ENCODE results near the gene TMEM233.
"Not testable (repeated sequence)": the region's sequence is repeated elsewhere in the genome, so short reads cannot be mapped to it uniquely, and the experiment has no call there.

TMEM233 gene

GRCh38 chr12:119652665-119653064, 59.1 kb downstream of the TMEM233 start:
- H3K4me3 ChIP-seq (ENCODE audit: low read length), result no peak overlapping the region
- no peak for DNase-seq (ENCODE audit: low read depth)
- TF ChIP-seq, protein P1, sequence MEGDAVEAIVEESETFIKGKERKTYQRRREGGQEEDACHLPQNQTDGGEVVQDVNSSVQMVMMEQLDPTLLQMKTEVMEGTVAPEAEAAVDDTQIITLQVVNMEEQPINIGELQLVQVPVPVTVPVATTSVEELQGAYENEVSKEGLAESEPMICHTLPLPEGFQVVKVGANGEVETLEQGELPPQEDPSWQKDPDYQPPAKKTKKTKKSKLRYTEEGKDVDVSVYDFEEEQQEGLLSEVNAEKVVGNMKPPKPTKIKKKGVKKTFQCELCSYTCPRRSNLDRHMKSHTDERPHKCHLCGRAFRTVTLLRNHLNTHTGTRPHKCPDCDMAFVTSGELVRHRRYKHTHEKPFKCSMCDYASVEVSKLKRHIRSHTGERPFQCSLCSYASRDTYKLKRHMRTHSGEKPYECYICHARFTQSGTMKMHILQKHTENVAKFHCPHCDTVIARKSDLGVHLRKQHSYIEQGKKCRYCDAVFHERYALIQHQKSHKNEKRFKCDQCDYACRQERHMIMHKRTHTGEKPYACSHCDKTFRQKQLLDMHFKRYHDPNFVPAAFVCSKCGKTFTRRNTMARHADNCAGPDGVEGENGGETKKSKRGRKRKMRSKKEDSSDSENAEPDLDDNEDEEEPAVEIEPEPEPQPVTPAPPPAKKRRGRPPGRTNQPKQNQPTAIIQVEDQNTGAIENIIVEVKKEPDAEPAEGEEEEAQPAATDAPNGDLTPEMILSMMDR (conservative IDR thresholded peaks at IDR 0.05; ENCODE audit: low read depth, low read length), result no peak

- not testable (repeated sequence) for H3K4me3 ChIP-seq (ENCODE audit: low read length); DNase-seq (ENCODE audit: low read depth)
These were observed 63.4 kb downstream of the TMEM233 start for GRCh38 chr12:119657001-119657400.

DNA sequence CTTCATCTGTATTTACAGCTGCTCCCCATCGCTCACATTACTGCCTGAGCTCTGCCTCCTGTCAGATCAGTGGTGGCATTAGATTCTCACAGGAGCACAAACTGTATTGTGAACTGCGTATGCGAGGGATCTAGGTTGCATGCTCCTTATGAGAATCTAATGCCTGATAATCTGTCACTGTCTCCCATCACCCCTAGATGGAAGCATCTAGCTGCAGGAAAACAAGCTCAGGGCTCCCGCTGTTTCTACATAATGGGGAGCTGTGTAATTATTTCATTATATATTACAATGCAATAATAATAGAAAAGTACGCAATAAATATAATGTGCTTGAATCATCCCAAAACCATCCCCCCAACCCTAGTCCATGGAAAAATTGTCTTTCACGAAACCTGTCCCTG, 64.6 kb downstream of the TMEM233 start:
- not testable (repeated sequence) for DNase-seq (ENCODE audit: low read depth); H3K4me3 ChIP-seq (ENCODE audit: low read length)

DNA sequence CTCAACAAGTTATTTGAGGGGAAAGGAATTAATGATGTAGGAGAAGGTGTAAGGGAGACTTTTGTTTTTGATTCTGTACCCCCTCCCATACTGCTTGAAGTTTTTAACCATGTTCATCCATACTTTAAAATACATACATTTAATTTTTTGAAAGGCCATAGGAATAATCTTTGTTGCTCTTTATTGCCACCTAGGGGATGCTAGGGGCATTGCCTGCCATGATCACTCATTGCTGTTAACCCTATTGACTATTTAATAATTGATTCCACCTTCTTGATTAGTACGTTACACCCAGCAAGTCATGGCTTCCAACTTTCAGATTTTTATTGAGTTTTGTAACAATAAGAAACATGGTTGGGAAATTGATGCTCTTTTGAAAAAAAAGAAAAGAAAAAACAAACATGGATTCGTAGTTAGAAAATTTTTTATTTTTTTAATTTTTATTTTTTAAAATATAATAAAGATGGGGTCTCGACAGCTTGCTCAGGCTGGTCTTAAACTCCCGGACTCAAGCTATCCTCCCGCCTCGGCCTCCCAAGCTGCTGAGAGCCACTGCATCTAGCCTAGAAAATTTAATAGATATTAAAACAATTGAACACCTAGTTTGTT, 65.8 kb downstream of the TMEM233 start:
- TF ChIP-seq, protein P1 (conservative IDR thresholded peaks at IDR 0.05; ENCODE audit: low read depth, low read length), result peak; percentile 96
- H3K4me3 ChIP-seq (ENCODE audit: low read length), result no peak overlapping the region
- no peak for DNase-seq (ENCODE audit: low read depth)

- TF ChIP-seq, protein P1 (conservative IDR thresholded peaks at IDR 0.05; ENCODE audit: low read depth, low read length), result no peak
- H3K4me3 ChIP-seq (ENCODE audit: low read length), result no peak overlapping the region
- no peak for DNase-seq (ENCODE audit: low read depth)
These were observed 66.5 kb downstream of the TMEM233 start for GRCh38 chr12:119660076-119660475.

DNA sequence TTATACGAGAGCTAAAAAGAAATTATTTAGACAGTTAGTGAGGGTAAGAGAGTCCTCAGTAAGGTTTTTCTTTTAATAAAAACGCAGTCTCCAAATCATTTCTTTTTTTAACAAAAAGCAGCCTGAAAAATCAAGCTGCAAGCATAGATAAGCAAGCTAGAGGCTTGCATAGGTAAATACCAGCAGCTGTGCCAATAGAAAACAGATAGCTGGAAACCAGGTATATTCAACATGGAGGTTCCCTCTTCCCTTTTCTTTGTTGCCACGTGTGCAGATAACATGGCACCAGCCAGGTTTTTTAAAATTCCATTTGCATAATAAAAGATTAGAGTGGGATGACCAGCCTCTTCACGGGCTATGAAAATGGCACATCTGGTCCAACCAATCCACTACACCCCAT, 68.3 kb downstream of the TMEM233 start:
- H3K4me3 ChIP-seq (ENCODE audit: low read length), result no peak overlapping the region
- DNase-seq (ENCODE audit: low read depth), result no peak
- TF ChIP-seq, protein P1 (conservative IDR thresholded peaks at IDR 0.05; ENCODE audit: low read depth, low read length), result no peak

GRCh38 chr12:119664642-119665041, 71.1 kb downstream of the TMEM233 start:
- H3K4me3 ChIP-seq (ENCODE audit: low read length), result no peak overlapping the region
- TF ChIP-seq, protein P1 (conservative IDR thresholded peaks at IDR 0.05; ENCODE audit: low read depth, low read length), result no peak
- no peak for DNase-seq (ENCODE audit: low read depth)

DNA sequence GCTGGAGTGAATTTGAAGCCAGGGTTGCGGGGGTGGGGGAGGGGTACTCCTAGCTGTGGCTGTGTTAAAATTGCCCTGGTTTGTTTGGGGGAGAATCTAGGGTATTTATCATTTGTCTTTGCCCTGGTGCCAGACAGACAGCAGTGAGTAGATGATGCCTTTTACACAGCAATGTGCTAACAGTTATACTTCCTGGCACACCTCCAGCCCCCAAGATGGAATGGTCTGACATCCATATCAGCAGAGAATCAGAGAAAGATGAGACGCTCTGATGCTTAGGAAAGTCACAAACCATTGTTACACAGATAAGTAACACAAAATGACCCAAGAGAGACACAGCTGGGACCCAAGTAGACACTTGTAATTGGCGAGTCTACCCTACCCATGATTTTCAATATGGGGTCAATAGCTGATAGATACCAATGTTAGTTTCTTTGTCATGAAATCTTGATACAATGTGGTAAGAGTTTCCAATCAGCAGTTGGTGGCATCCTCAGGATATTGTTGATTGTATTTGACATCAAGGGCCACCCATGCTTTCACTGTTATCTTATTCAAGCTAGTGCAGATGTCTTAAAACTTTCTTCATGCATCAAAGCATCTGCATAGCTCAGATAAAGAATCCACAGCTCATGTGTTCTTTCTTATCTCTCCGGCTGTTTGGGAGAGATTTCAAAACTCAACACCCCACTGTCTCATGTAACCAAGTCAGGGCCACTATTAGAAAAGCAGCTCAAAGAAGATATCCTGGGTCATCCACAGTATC, 71.8 kb downstream of the TMEM233 start:
- no peak for DNase-seq (ENCODE audit: low read depth)
- TF ChIP-seq, protein P1 (conservative IDR thresholded peaks at IDR 0.05; ENCODE audit: low read depth, low read length), result no peak
- H3K4me3 ChIP-seq (ENCODE audit: low read length), result no peak overlapping the region

All from retinal pigment epithelial cell (primary cell).